GM19043 (cell line): Measurements from ENCODE around the gene ADGRG3.

Experiments
- ATAC-seq: cut with Tn5 transposase; IDR thresholded peaks from one replicate; pipeline ENCODE4 v1.9.1; 2021; ENCODE audit warnings: low read depth; ENCODE audit not compliant: unreplicated experiment

The ADGRG3 gene

GRCh38 chr16:57630931-57631845, 36.9 kb upstream of the ADGRG3 start:
- ATAC-seq, result no peak

GRCh38 chr16:57632568-57632967, 35.5 kb upstream of the ADGRG3 start:
- ATAC-seq, result no peak

GRCh38 chr16:57633383-57634064, 34.6 kb upstream of the ADGRG3 start:
- ATAC-seq, result no peak

- no peak for ATAC-seq
Measured at GRCh38 chr16:57634171-57634570, 33.9 kb upstream of the ADGRG3 start.

- ATAC-seq, result no peak
Measured at GRCh38 chr16:57635266-57636097, 32.6 kb upstream of the ADGRG3 start.

- no peak for ATAC-seq
Measured at GRCh38 chr16:57636184-57636583, 31.9 kb upstream of the ADGRG3 start.

GRCh38 chr16:57637020-57637419, 31.1 kb upstream of the ADGRG3 start:
- no peak for ATAC-seq

- ATAC-seq, result no peak
Measured at GRCh38 chr16:57637424-57637823, 30.7 kb upstream of the ADGRG3 start.

GRCh38 chr16:57637965-57638364, 30.1 kb upstream of the ADGRG3 start:
- ATAC-seq, result no peak

GRCh38 chr16:57638381-57638780, 29.7 kb upstream of the ADGRG3 start:
- no peak for ATAC-seq

GRCh38 chr16:57639172-57639887, 28.8 kb upstream of the ADGRG3 start:
- ATAC-seq, result no peak

GRCh38 chr16:57640185-57640584, 27.9 kb upstream of the ADGRG3 start:
- ATAC-seq, result no peak

GRCh38 chr16:57640612-57641011, 27.5 kb upstream of the ADGRG3 start:
- ATAC-seq, result no peak

GRCh38 chr16:57642160-57643135, 25.7 kb upstream of the ADGRG3 start:
- no peak for ATAC-seq

GRCh38 chr16:57643147-57643874, 24.8 kb upstream of the ADGRG3 start:
- no peak for ATAC-seq

GRCh38 chr16:57643910-57644309, 24.2 kb upstream of the ADGRG3 start:
- no peak for ATAC-seq

GRCh38 chr16:57644383-57645014, 23.6 kb upstream of the ADGRG3 start:
- ATAC-seq, result no peak

GRCh38 chr16:57645169-57645568, 22.9 kb upstream of the ADGRG3 start:
- ATAC-seq, result no peak
